ENCODE results near the gene POLR1H. TPM values are rescaled to one million over a fixed set of nuclear protein-coding genes. Genes with fewer than 3 reads are reported as not detected.

Gene POLR1H
- total and polyA plus RNA-seq, 2 experiments from 2014 or later, result 28.1 to 93.6 TPM

GRCh38 chr6:30100585-30101443, 39.7 kb downstream of the POLR1H start:
- H3K27ac ChIP-seq (ENCODE audit: low read depth), result no peak overlapping the region
- peak overlapping the region; percentile 93 for H3K4me2 ChIP-seq
- Mint-ChIP-seq H3K9me3 (no peaks in the 10 kb centered on the region; the same call in 2 of the 3 replicates), H3K4me1 (peaks cover 34% of the 10 kb centered on the region), H3K27me3 (ENCODE audit: insufficient read depth, low read depth, poor library complexity) (peaks cover 70% of the 10 kb centered on the region), H3K36me3 (ENCODE audit: low read depth) (no peaks in the 10 kb centered on the region; the same call in 2 of the 3 replicates), H3K4me3 (peak overlapping the region; percentile 81), H3K27ac (no peak overlapping the region)
- H3K27me3 ChIP-seq (ENCODE audit: insufficient read depth), result peaks cover 99% of the 10 kb centered on the region
- peak overlapping the region; percentile 99 for H2AFZ ChIP-seq
- no peaks in the 10 kb centered on the region for H3K79me2 ChIP-seq (replicated peaks; ENCODE audit: insufficient read depth)
- peak overlapping the region; percentile 78 for H3K4me3 ChIP-seq
- no peaks in the 10 kb centered on the region for H4K20me1 ChIP-seq (replicated peaks; ENCODE audit: insufficient read depth)
- H3K9me2 ChIP-seq (ENCODE audit: insufficient read depth), result no peaks in the 10 kb centered on the region
- peaks cover 28% of the 10 kb centered on the region for H3K4me1 ChIP-seq (ENCODE audit: insufficient read depth)
- peak; percentile 77 for DNase-seq (ENCODE audit: low spot score)
- peak; percentile 25 for ATAC-seq
- TF ChIP-seq, protein P1, sequence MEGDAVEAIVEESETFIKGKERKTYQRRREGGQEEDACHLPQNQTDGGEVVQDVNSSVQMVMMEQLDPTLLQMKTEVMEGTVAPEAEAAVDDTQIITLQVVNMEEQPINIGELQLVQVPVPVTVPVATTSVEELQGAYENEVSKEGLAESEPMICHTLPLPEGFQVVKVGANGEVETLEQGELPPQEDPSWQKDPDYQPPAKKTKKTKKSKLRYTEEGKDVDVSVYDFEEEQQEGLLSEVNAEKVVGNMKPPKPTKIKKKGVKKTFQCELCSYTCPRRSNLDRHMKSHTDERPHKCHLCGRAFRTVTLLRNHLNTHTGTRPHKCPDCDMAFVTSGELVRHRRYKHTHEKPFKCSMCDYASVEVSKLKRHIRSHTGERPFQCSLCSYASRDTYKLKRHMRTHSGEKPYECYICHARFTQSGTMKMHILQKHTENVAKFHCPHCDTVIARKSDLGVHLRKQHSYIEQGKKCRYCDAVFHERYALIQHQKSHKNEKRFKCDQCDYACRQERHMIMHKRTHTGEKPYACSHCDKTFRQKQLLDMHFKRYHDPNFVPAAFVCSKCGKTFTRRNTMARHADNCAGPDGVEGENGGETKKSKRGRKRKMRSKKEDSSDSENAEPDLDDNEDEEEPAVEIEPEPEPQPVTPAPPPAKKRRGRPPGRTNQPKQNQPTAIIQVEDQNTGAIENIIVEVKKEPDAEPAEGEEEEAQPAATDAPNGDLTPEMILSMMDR (conservative IDR thresholded peaks at IDR 0.05; ENCODE audit: low read depth in 2 of 2), result no peak
- TF ChIP-seq EZH2 (IDR thresholded peaks at IDR 0.05; ENCODE audit: low read depth, unreplicated experiment) (peak; percentile 64), STAT1 (IDR thresholded peaks at IDR 0.05; ENCODE audit: unreplicated experiment) (no peak), ZNF462 (CRISPR knock-in tag; IDR thresholded peaks at IDR 0.05) (no peak)
- peaks cover 5% of the 10 kb centered on the region; the same call in 1 of the 2 replicates for H3F3A ChIP-seq (replicated peaks; ENCODE audit: low read depth)
- H3K36me3 ChIP-seq (ENCODE audit: insufficient read depth), result no peaks in the 10 kb centered on the region

Measured in GM23338 (cell line).